NCI-H146 (cell line): Measurements from ENCODE around the gene CEP57.
"Not testable (repeated sequence)": the region's sequence is repeated elsewhere in the genome, so short reads cannot be mapped to it uniquely, and the experiment has no call there.

ENCODE experiments used
- DNase-seq: peaks from one replicate; lab custom pipeline; 2025; lab: John Stamatoyannopoulos, UW

Gene CEP57

DNA sequence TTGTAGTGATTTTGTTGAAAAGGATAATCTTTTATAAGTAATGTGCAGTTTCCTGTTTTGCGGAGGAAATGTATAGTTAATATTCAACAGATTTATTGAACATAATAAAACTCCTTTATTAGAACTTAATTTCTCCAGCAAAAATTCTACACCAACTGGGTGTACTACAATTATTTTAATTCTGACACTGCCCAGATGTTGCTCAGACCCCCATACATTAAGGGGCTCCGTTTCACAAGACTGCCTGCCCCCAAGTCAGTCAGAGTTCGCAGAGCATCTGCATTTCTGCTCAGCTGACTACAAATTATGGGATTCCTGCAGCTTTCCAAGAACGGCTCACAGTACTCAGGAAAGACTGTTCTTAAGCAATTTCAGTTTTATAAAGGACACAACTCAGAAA, 6.2 kb downstream of the CEP57 start:
- no peak for DNase-seq

DNA sequence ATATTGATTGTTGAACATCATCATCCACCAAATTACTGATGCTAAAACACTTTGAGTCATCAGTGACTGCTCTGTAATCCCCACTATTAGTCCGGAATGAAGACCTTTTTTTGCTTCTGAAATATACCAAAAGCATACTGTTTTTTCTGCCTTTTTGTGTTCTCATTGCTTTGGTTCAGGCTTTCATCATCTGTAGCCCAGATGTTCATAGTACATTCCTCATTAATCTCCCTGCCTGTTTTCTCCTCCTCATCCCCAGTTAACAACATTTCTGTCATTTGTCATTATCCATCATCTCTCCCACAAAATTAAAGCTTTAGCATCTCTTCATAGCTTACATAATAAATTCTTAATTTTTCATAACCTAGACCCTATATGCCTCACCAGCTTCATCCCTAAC, 9.2 kb downstream of the CEP57 start:
- no peak for DNase-seq

DNA sequence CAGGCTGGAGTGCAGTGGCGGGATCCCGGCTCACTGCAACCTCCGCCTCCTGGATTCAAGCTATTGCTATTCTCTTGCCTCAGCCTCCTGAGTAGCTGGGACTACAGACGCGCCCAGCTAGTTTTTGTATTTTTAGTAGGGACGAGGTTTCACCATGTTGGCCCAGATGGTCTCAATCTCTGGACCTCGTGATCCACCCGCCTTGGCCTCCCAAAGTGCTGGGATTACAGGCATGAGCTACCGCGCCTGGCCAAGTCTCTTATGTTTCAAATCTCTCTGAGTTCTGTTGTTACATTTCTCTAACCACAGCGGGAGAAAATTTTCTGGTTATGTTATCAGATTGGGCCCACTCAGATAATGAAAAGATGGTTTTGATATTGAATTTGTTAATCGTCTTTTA, 10.1 kb downstream of the CEP57 start:
- no peak for DNase-seq

DNA sequence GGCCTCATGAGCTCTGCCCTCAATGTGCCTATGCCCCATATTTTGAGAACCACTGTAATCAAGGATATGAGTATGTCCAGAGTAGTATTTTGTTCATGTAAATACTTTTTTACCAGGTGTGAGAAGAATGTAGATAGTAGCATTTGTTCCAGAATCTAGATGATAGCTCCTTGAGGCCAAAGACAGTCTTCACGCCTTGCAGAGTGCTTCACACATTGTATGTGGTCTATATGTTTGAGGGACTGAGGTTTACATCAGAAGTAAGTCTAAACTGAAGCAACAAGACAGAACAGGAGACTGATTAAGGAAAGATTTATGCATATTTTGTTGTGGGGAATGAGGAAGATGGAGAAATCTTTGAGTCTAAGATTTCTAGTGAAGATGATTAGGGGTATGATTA, 12.5 kb downstream of the CEP57 start:
- DNase-seq = no peak

DNA sequence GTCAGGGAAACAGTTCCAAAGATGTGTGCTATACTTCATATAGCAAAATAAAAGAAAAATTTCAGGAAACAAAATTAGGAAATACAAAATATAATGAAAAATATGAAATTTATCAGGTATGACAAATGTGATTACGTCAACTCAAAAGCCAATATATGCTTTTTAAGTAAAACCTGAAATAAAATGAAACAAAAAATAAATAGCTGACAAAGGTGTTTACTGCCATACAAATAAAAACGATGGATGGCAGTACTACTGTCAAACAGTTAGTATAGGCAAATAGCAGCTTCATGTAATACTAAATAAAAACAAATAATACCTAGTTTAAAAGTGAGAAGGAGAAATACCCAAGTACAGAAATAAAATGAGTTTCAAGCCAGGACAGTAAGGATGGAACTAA, 13.7 kb downstream of the CEP57 start:
- DNase-seq = no peak

DNA sequence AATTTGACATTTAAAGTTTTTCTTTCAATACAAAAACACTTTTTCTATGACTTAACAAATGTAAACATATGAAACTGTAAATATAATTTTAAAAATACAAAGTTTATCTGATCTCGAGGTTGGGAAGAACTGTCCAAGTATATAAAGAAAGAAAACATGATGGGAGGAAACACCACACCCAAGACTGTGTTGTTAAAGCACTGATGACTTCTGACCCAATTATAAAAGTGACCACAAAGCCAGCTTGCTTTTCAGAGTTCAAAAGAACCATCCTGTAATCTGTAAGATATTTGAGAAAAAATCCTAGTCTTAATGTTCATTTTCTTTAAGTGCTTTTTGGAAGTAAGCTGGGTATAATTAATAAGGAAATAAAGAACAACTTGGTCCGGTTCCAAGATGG, 15.6 kb downstream of the CEP57 start:
- DNase-seq = no peak

DNA sequence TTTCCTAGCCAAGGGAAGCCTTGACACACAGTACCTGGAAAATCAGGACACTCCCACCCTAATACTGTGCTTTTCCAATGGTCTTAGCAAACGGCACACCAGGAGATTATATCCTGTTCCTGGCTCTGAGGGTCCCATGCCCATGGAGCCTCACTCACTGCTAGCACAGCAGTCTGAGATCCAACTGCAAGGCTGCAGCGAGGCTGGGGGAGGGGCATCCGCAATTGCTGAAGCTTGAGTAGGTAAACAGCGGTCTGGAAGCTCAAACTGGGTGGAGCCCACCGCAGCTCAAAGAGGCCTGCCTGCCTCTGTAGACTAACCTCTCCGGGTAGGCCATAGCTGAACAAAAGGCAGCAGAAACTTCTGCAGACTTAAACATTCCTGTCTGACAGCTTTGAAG, 16.2 kb downstream of the CEP57 start:
- DNase-seq = not testable (repeated sequence)

DNA sequence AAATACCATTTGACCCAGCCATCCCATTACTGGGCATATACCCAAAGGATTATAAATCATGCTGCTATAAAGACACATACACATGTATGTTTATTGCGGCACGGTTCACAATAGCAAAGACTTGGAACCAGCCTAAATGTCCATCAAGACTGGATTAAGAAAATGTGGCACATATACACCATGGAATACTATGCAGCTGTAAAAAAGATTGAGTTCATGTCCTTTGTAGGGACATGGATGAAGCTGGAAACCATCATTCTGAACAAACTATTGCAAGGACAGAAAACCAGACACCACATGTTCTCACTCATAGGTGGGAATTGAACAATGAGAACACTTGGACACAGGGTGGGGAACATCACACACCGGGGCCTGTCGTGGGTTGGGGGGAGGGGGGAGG, 20.8 kb downstream of the CEP57 start:
- DNase-seq = not testable (repeated sequence)

DNA sequence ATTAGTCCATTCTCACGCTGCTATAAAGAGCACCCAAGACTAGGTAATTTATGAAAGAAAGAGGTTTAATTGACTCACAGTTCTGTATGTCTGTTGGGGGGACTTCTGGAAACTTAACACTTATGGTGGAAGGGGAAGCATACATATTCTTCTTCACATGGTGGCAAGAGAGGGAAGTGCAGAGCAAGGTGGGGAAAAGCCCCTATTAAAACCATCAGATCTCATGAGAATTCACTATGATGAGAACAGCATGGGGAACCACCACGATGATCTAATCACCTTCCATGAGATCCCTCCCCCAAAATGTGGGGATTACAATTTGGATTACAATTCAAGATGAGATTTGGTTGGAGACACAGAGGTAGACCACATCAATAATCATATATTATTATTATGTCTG, 25.7 kb downstream of the CEP57 start:
- DNase-seq = no peak

DNA sequence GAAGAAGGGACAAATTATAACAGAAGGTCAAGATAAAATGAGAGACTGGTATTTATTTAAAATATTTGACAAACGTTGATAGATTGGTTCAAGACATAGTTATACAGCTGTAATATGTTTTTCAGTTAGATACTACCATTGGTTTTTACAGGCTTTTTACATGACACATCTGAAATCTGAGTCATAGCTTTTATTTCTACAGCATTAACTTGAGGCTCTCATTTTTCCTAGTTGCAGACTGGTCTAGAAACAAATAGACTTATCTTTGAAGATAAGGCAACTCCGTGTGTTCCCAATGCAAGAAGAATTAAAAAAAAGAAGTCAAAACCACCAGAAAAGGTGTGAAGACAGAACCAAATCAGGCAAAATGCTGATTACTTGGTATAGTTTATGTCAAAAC, 31.3 kb downstream of the CEP57 start:
- no peak for DNase-seq

DNA sequence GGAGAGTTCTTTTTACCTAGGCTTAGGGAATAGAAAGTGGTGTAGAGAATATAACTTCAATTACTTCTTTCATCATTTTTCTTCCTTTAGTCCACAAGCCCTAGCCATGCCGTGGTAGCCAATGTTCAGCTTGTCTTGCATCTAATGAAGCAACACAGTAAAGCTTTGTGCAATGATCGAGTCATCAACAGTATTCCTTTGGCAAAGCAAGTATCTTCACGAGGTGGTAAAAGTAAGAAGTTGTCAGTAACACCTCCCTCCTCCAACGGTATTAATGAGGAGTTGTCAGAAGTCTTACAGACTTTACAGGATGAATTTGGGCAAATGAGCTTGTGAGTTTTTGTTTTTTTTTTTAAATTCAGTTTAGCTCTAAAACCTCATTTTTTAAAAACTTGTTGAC, 37.4 kb downstream of the CEP57 start:
- no peak for DNase-seq

DNA sequence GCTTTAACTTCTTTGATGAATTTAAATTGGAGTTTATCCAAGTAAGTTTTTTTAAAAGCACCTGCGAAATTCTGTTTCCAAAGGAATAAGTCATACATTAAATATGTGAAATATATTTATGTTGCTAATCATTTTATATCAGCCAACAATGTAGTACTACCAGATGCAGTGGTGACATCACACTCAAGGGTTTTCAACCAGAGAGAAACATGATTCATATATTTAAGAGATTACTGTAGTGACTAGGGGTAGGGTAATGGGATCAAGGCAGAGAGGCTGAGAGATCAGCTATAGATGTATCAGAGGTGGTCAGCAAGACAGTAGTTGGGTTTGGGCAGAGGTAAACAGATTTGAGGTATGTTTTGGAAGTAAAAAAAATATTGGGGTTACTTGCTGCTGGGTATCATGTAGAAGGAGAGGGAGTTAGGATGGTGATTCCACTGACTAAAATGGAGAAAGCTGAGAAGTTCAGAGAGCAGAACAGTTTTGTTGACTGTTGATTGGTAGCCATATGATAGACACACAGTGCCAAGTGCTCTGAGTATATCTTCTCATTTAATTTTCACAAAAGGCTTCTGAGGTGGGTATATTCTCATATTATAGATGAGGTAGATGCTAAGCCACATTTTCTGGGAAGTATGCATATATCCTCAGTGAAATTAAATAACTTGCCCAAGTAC, 39.4 kb downstream of the CEP57 start:
- DNase-seq = no peak

DNA sequence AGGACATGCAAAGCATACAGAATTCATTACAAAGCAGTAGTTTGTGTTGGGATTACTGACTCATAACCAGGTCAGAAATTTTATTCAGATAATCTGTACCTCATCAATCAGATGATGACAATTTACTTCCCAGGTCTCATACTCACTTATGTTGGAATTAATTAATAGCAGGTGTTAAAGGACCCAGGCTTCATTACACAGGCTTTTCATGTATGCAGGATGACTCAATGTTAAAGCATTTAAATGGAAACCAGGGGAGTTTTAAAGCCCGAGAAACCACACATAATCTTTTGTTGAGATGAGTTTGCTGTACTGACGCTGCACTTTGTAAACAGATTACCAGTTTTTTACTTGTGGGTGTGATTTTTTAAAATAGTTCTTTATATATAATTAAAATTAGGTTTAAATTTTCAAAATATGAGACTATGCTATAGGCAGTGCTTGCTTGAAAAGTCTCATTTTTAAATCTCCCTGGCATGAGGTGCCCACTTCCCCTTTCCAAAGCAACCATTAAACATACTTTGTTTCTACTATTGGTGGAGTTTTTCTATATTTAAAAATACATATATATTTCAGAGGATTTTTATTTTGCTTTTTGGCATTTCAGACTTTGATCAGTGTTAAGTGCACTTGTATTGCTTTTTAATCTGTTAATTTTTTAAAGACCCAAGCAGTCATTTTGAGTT, 41.0 kb downstream of the CEP57 start:
- no peak for DNase-seq

DNA sequence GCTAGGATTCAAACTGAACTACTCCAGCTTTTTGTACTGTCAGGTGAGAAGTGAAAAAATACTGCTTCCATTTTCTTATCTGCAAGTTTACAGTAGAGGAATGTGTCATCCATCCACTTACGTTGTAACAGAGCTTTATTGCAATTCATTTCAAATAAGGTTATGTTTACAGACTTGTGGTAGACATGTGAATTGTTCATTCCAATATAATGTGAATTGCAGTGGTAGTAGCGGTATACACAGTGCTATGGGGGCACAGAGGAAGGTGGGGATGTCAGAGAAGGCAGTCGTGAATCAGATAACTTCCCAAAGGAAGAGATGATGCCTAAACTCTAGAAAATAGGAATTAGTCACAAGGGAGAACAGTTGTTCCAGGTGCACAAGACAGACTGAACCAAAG, 42.5 kb downstream of the CEP57 start:
- DNase-seq = no peak

DNA sequence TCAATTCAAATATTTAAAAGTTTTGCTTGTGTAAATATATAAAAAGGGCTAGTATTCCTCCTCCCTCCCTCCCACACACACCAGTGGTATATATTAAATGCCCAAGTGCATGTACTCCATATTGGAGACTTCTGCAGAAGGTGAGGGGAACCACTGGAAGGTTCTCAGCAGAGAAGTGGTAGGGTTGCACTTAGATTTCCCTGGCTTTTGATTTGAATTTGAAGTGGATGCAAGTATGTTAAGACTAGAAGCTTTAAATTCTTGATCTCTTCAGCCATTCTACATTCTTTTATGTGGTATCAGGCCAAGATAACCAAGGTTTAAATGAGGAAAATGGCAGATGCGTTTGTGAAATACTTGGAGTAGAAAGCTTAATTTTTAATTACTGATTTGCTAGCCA, 43.1 kb downstream of the CEP57 start:
- DNase-seq = no peak

DNA sequence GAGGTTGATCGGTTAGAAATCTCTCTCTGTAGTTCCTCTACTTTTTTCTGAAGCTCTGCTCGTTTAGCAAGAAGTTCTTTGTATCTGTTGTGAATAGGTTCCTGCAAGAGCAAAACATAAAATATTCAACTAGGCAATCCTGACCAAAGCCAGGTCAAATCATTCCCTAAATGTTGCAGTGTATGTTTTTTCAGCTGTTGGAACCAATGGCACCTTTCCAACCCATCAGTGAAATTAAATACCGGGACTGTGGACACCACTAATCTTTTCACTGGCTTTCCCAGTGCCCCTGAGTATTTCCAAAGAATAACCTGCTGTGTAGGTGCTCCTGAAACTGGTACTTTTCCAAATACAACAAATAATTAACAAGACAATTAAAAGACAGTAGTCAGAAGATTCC, 45.1 kb downstream of the CEP57 start:
- DNase-seq = peak; percentile 18

DNA sequence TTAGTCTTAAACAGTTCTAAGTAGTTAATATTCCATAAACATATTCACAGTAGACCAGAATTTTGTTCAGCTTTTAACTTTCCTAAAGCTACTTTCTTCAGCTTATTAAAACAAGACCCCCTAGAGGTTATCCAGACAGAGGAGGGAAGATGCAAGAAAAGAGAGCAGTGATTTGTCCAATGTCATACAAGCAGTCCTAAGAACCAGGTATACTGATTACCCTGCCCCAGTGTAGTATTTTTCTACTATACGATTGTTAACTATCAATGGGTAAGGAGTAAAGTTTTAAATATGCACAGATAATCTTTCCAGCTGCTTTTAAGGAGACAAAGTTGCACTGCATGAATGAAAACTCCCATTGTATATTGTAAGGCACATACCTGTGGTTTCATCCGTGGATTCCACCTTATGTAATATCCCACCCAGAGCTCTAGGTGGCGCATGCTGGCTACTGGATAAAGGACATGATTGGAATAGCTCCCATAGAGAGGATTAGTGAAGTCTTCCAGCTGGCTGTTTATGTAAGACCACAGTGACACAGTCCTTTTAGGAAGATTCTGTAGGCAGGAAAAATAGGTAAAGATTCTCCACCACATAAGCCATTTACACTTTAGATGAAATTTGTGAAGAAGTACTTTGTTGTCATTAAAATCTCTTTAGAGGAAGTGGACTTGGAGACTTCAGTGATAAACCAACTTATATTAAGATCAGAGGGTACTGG, 45.6 kb downstream of the CEP57 start:
- peak; percentile 69 for DNase-seq

DNA sequence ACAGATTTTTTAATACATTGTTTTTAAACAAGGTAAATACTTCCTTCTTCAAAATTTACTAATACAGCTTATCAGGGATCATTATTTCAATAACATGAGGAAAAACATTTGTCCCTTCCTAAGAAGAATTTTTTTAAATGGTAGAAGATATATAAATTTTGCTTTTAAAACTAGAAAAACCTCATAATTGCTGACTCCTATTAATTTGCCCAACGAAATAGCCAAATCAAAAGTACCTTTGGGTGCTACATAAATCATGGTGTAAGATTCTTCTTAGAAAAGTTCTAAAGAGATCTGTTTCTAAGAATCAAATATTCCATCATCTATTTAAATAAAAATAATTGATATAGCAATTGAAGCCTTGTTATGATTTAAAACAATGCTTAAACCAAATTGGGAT, 54.9 kb downstream of the CEP57 start:
- DNase-seq = no peak

DNA sequence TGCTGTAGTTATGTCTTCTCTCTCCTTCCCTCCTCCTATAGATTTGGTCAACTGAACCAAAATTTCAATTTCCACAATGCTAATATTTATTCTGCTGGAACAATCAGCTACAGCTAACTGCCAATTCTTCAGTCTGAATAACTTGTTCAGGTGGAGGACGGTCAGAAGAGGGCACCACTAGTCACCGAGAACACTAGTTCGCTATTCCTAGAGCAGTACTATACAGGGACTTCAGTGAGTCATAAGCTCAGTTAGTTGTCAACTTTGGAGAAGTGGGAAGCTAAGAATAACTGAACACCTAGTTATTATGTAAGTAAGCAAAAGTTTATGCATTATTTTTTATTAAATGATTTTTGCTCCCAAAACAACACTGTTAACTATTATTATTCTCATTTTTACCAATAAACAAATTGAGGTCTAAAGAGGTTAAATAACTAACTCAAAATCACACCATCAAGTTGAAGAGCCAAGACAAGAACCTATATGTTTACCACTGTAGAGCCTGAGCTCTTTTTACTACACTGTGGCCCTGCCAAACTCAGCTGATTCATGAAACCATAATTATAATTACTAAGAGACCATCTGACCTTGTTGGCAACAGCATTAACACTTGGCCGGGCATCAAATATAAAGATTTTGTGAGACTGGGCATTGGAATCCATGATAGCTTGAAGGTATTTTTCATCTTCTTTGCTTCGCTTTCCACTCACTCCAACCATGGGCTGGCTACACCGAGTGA, 59.0 kb downstream of the CEP57 start:
- DNase-seq = peak; percentile 13

DNA sequence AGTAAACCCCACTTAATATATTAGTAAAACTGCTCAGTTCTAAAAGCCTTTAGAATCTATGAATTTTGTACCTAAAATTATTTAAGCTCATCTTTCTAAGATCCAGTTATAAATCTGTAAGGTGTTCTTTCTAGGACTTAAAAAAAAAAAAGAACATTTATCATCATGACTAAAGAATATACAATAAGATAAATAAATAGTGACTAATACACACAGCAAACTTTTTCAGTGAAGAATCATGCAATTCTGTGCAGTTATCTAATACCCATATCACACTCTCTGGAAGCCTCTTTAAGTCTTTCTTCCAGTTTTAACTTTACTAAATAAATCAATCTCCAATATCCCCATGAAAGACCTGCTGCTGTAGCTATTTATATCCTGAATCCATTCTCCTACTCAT, 59.8 kb downstream of the CEP57 start:
- no peak for DNase-seq

DNA sequence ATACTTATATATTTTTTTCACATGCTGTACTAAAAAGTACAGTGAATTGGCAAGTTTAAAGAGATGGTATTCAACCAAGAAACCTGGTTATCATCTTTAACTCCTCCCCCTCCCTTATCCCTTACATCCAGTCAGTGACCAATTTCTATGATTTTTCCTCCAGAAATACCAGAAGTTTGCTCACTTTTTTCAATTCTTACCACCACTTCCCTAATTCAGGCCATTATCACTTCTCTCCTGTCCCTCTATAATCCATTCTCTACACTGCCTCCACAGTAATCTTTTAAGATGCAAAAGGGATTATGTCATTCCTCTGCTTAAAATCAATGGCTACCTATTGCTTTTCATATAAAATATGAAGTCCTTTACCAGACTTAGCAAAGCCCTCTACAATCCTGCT, 62.8 kb downstream of the CEP57 start:
- no peak for DNase-seq

DNA sequence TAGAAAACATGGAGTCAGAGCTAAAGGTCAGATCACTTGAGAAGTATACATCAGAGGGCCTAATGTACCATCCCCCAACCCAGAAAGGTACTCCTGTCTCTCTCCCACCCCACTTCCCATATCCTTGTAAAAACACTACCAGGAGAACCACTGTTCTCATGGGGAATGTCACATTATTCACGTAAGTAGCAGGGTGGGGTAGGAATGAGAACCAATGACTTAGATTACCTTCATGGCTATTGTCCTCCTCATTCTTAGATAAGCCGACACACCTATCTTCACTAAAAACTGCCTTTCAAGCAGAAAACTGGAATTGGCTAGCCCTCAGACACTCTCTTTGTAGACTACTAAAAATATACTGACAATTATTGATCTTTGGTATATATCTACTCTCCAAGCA, 63.6 kb downstream of the CEP57 start:
- no peak for DNase-seq

DNA sequence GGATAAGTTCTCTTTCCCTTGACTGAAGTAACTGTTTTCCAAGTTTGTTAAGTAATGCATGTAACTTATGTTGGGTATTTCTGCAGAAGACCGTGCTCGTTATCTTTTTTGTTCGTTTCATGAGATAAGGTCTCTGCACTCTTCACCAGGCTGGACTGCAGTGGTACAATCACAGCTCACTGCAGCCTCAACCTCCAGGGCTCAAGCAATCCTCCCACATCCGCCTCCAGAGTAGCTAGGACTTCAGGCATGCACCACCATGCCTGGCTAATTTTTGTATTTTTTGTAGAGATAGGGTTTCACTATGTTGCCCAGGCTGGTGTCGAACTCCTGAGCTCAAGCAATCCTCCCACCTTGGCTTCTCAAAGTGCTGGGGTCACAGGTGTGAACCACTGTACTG, 64.1 kb downstream of the CEP57 start:
- DNase-seq = not testable (repeated sequence)
